ENCODE results near the gene HEPACAM. TPM values are rescaled to one million over a fixed set of nuclear protein-coding genes. Genes with fewer than 3 reads are reported as not detected.

The HEPACAM gene
- 0.70 TPM for total RNA-seq

GRCh38 chr11:124935548-124936514 lies at the start of gene HEPACAM:
TSS of gene HEPACAM (minus strand) at chr11:124936047. CDS start at chr11:124936006, 41 bp downstream.

GRCh38 chr11:124953753-124954589 lies 18.1 kb upstream of the HEPACAM start, which contains the start of gene CCDC15:
TSS of gene CCDC15 (plus strand) at chr11:124954202. CDS start at chr11:124954733, 531 bp downstream.

GRCh38 chr11:124918950-124919349 lies 16.9 kb downstream of the HEPACAM start, which contains the start of gene HEPN1:
TSS of gene HEPN1 (plus strand) at chr11:124919250.

GRCh38 chr11:124897674-124898262 lies 38.1 kb downstream of the HEPACAM start, which contains the start of gene ROBO4:
TSS of gene ROBO4 (minus strand) at chr11:124897865. CDS start at chr11:124897795, 70 bp downstream.

Other genes starting within 250 kb of the HEPACAM start
- gene NRGN, start 196.1 kb downstream of the HEPACAM start, total RNA-seq = 4.1 TPM
- gene VSIG2, start 183.8 kb downstream of the HEPACAM start, total RNA-seq = 4.1 TPM
- gene ESAM, start 173.8 kb downstream of the HEPACAM start, total RNA-seq = 50.8 TPM
- gene MSANTD2, start 135.6 kb downstream of the HEPACAM start, total RNA-seq = 23.7 TPM
- gene ROBO3, start 70.6 kb downstream of the HEPACAM start, total RNA-seq = 21.5 TPM
- gene ROBO4, start 38.2 kb downstream of the HEPACAM start, total RNA-seq = 25.2 TPM
- gene HEPN1, start 16.8 kb downstream of the HEPACAM start, total RNA-seq = not detected
- 3.5 TPM for gene CCDC15, start 18.2 kb upstream of the HEPACAM start, total RNA-seq
- 5.3 TPM for gene SLC37A2, start 127.3 kb upstream of the HEPACAM start, total RNA-seq
- gene TMEM218, start 175.6 kb upstream of the HEPACAM start, total RNA-seq = 33.0 TPM
- gene PKNOX2, start 228.7 kb upstream of the HEPACAM start, total RNA-seq = 9.3 TPM